Natural killer cell (primary cell): ENCODE data around the gene TMEM186. TPM values are rescaled to one million over a fixed set of nuclear protein-coding genes. Genes with fewer than 3 reads are reported as not detected.

Source experiments
- ATAC-seq, 3 donors: fragments of 150-1000 bp in 2 of 3; fragments of 200-7000 bp in 1 of 3; cut with Tn5 transposase; 1 replicate in 1 of 3; 2 replicates in 2 of 3; pipeline ENCODE4 v1.10.0; 2021; ENCODE audit warnings: mild to moderate bottlenecking in 2 of 3, moderate library complexity in 2 of 3
- DNase-seq, 2 donors: peaks; one replicate each; pipeline versions ENCODE4 v3.0.0 to v3.0.0-alpha.2; 2013 to 2021; ENCODE audit warnings: mixed read lengths in 1 of 2
- H3K27ac ChIP-seq: one replicate; pipeline ENCODE4 v1.5.1; 2013; ENCODE audit warnings: mild to moderate bottlenecking, low read length
- H3K27me3 ChIP-seq: one replicate; pipeline ENCODE4 v1.6.1; 2013; ENCODE audit warnings: low read length; ENCODE audit not compliant: control insufficient read depth, insufficient read depth
- H3K36me3 ChIP-seq: one replicate; pipeline ENCODE4 v1.6.1; 2013; ENCODE audit warnings: low read length; ENCODE audit not compliant: control insufficient read depth, insufficient read depth
- H3K4me1 ChIP-seq: one replicate; pipeline ENCODE4 v1.6.1; 2013; ENCODE audit warnings: low read length; ENCODE audit not compliant: control insufficient read depth, insufficient read depth
- H3K4me3 ChIP-seq: one replicate; pipeline ENCODE4 v1.5.1; 2013; ENCODE audit warnings: low read length
- H3K9me3 ChIP-seq: one replicate; pipeline ENCODE4 v1.6.1; 2013; ENCODE audit warnings: low read length; ENCODE audit not compliant: control insufficient read depth, insufficient read depth
- H3K27ac Mint-ChIP-seq, 2 donors: one replicate each; pipeline ENCODE4 v1.8.0; 2022; ENCODE audit warnings: mild to moderate bottlenecking in 2 of 2, mixed read lengths in 2 of 2, moderate library complexity in 1 of 2
- H3K27me3 Mint-ChIP-seq, 2 donors: one replicate each; pipeline ENCODE4 v1.8.0; 2022; ENCODE audit warnings: low read depth in 2 of 2, mixed read lengths in 2 of 2
- H3K36me3 Mint-ChIP-seq: one replicate; pipeline ENCODE4 v1.8.0; 2022; ENCODE audit warnings: mixed read lengths
- H3K4me1 Mint-ChIP-seq, 2 donors: one replicate each; pipeline ENCODE4 v1.8.0; 2022; ENCODE audit warnings: mixed read lengths in 2 of 2
- H3K4me3 Mint-ChIP-seq: one replicate; pipeline ENCODE4 v1.8.0; 2022; ENCODE audit warnings: mild to moderate bottlenecking, moderate library complexity, mixed read lengths
- H3K9me3 Mint-ChIP-seq, 2 donors: one replicate each; pipeline ENCODE4 v1.8.0; 2022; ENCODE audit warnings: mixed read lengths in 2 of 2
- CTCF ChIP-seq: fragments of 200-600 bp; IDR thresholded peaks from one replicate; pipeline ENCODE4 v1.8.0; 2022; ENCODE audit warnings: antibody characterized with exemption
- WGBS: methylation state at CpG from one replicate; pipeline ENCODE4 v1.1.7; 2013; ENCODE audit warnings: missing lambda C conversion rate; ENCODE audit not compliant: insufficient coverage; 5-methylcytosine and 5-hydroxymethylcytosine counted together
- intact Hi-C: fragments of 100-400 bp; cut with micrococcal nuclease; formaldehyde crosslinking; loops from one replicate; pipeline ENCODE4 v1.14.2; 2022
- total RNA-seq, 4 donors: library from RNA; stranded (reverse); fragments of 120-200 nt in 1 of 4; gene quantifications; one replicate each; pipeline versions ENCODE4 v1.2.3 to v1.2.4, GENCODE V29; 2013 to 2022

Gene TMEM186
- total RNA-seq, 3 donors from 2014 or later (not counting 1 experiment from before 2014, with no cell fraction given), result 3.0 to 5.2 (median 4.1) TPM

GRCh38 chr16:8828541-8829165, 31.2 kb upstream of the TMEM186 start:
- Histone ChIP-seq H3K36me3 (peaks cover 19% of the 10 kb centered on the region), H3K27ac (no peak overlapping the region), H3K4me1 (peaks cover 9% of the 10 kb centered on the region), H3K4me3 (no peak overlapping the region), H3K9me3 (no peaks in the 10 kb centered on the region), H3K27me3 (no peaks in the 10 kb centered on the region)
- no peaks in the 10 kb centered on the region for H3K36me3 Mint-ChIP-seq
- TF ChIP-seq CTCF, result no peak
- ATAC-seq (no peak), DNase-seq (no peak)
- H3K27me3 Mint-ChIP-seq, result no peaks in the 10 kb centered on the region
- intact Hi-C loops, result no loop called here
- WGBS, result 96% methylated on average over 7 of the region's 8 CpGs
- H3K4me3 Mint-ChIP-seq, result no peak overlapping the region
- no peaks in the 10 kb centered on the region for H3K9me3 Mint-ChIP-seq
- no peak overlapping the region for H3K27ac Mint-ChIP-seq
- H3K4me1 Mint-ChIP-seq, result peaks cover 0 to 17% of the 10 kb centered on the region in 2 donors

GRCh38 chr16:8826278-8826879, 28.9 kb upstream of the TMEM186 start:
- H3K4me1 ChIP-seq, result no peaks in the 10 kb centered on the region
- Mint-ChIP-seq H3K4me1 (peaks cover 8 to 14% of the 10 kb centered on the region in 2 donors), H3K4me3 (no peak overlapping the region), H3K27me3 (no peaks in the 10 kb centered on the region), H3K36me3 (no peaks in the 10 kb centered on the region), H3K27ac (no peak overlapping the region), H3K9me3 (no peaks in the 10 kb centered on the region)
- DNase-seq (no peak), ATAC-seq (no peak)
- TF ChIP-seq CTCF, result no peak
- H3K36me3 ChIP-seq, result peaks cover 16% of the 10 kb centered on the region
- no peak overlapping the region for H3K27ac ChIP-seq
- WGBS, result 100% methylated on average over 1 of the region's 3 CpGs
- intact Hi-C loops, result no loop called here
- no peaks in the 10 kb centered on the region for H3K9me3 ChIP-seq
- H3K4me3 ChIP-seq, result no peak overlapping the region
- H3K27me3 ChIP-seq, result no peaks in the 10 kb centered on the region

- no peak overlapping the region for H3K4me3 ChIP-seq
- no peak overlapping the region for H3K27ac ChIP-seq
- DNase-seq, result no peak
- no peaks in the 10 kb centered on the region for H3K27me3 Mint-ChIP-seq
- peaks cover 9 to 15% of the 10 kb centered on the region in 2 donors for H3K4me1 Mint-ChIP-seq
- no peak overlapping the region for H3K4me3 Mint-ChIP-seq
- no peaks in the 10 kb centered on the region for H3K27me3 ChIP-seq
- ATAC-seq, result no peak
- no peaks in the 10 kb centered on the region for H3K36me3 Mint-ChIP-seq
- TF ChIP-seq CTCF, result no peak
- WGBS, result 92% methylated on average over 3 of the region's 3 CpGs
- peak overlapping the region in 1 of 2 donors; percentile 51 for H3K27ac Mint-ChIP-seq
- intact Hi-C loops, result no loop called here
- no peaks in the 10 kb centered on the region for H3K9me3 Mint-ChIP-seq
- H3K36me3 ChIP-seq, result peaks cover 6% of the 10 kb centered on the region
- H3K4me1 ChIP-seq, result no peaks in the 10 kb centered on the region
- H3K9me3 ChIP-seq, result no peaks in the 10 kb centered on the region
Observed at GRCh38 chr16:8822403-8822802, 25.0 kb upstream of the TMEM186 start.
